Stimulated activated CD4-positive, alpha-beta T cell treated with anti-CD3 and anti-CD28 coated beads, TNF-alpha, amount 100 ng/mL, for 4 hours (primary cell): Measurements from ENCODE around the gene ACSBG1.

Source experiments
- DNase-seq, 3 experiments: peaks; one replicate each; pipeline ENCODE4 v3.0.0-alpha.2; 2020; ENCODE audit warnings: low read depth in 3 of 3

ACSBG1 gene

DNA sequence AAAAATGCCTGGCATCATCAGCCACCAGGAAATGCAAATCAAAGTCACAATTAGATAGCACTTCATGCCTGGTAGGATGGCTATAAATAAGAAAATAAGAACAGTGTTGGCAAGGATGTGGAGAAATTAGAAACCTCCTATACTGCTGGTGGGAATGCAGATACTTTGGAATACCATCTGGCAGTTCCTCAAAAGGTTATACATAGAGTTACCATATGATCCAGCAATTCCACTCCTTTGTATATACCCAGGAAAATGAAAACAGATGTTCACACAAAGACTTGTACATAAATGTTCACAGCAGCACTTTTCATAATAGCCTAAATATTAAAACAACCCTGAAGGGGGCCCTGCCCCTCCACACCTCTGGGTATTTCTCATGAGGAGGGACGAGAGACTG lies 13.7 kb downstream of the ACSBG1 start:
- no peak for DNase-seq

DNA sequence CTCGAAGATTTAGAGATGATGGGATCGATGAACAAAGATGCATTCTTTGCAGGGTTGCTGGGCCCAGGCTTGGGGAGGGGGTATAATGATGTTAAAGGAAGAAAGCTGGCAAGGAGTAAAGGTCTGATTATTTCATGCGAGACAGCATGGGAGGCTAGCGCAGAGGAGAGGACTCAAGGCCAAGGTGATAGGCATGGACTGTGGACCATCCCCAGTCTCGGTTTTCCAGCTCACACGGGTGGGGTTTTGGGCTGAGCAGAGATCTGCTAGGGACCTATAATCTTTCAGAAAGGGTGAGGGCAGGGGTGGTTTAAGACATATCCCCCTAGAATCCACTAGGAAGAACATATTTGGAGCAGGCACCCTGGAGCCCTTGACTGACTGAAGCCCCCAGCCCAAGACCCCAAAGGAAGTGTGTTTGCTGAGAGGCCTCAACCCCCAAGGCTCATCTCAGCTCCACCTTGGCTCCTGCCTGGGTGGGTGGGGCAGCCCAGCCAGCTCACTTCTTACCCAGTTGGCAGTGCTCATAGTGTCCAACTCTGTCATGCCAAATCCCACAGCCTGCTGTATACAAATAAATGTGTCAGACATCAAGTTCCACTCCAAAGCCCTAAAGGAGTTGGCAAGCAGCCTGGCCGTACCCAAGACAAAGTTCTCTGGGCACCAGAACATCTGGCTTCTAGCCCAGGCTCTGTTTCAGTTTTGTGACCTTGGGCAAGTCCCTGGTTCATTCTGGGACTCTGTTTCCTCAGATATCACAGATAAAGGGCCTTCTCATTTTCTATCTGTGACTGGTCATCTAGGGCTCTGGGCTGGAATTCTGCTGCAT lies 17.9 kb downstream of the ACSBG1 start:
- DNase-seq, result no peak

DNA sequence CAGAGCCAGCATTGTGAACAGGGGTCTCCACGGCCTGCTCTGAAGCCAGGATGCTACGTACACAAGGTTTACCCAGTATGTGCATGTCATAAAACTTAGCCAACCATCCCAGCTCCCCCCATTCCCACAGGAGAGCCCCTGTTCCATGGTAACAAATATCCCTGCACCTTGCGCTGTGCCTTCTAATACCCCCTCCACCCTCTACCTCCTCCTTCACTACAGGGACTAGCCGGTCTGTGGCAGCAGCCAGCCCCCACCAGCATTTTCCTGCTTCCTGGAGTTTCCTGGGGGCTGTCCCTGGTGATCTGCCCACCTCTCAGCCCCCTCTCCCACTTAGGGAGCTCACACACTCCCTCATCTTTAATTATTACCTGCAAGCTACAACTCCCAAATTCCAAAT lies 20.4 kb downstream of the ACSBG1 start:
- DNase-seq, result no peak

DNA sequence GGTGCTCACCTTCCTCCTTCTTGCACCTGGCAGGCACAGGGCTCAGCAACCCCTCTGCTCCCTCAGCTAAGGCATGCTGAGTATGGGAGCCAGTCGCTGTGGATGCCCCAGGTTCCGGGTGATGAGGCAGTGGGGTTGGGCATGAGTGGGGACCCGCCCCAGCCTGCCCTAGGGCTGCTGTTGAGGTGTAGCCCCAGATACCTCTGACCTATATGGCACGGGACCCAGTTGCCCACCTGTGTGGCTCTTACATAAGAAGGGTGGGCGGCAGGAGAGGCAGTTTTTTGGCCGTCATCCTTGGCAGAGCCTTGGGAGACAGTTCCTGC lies 21.0 kb downstream of the ACSBG1 start:
- no peak for DNase-seq

DNA sequence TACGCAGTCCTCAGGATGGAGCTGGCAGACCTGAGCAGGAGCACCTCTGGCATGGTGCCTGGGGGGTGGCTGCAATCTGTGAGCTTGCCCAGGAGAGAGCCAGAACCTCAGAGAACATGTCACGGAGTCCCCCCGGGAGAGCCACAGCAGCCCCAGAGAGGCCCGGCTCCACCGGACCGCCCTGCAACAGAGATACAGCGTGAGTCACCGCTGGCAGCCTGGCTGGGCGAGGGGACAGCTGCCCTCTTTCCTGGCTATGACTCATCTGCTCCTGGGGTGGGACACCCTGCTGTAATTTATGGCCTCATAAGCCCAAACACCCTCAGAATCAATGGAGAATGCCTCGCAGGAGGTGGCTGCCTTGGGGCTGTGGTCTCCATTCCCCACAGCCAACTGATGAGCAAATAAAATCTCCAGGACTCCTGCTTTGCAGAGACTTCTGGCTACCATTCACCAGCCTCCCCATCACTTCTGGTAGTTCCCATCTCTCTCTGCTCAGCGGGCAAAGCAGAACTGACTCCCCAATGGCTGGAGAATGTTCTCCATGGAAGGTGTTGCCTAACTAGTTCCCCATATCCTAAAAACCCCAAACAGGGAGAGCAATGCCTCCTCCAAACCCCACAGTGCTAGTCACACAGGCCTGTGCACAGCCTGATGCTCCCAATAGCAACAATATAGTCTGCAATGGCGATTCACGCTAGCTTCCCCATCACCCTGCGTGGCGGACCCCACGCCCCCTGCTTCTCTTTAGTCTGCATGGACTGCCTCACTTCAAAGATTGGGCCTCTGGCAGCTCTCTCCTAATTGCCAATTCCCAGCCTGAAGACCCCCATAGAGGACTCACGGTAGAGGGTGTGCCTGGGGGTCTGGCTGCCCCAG lies 21.6 kb downstream of the ACSBG1 start:
- no peak for DNase-seq

DNA sequence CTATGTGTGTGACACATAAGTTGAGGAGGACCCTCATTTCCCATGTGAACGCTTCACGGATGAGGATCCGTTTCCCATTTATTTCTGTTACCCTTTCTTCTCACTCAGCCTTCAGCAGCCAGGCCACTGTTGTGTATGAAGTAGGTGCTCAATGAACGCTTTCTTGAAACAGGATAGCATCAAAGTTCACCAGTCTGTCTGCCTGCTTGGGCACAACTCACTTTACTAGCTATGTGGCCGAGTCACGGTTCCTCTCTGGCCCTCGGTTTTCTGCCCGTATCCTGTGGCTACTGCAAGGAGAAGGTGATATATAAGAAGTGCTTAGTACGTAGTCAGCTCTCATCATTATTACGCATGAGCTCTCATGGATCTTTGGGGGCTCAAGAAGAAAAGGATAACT lies 22.4 kb downstream of the ACSBG1 start:
- no peak for DNase-seq

DNA sequence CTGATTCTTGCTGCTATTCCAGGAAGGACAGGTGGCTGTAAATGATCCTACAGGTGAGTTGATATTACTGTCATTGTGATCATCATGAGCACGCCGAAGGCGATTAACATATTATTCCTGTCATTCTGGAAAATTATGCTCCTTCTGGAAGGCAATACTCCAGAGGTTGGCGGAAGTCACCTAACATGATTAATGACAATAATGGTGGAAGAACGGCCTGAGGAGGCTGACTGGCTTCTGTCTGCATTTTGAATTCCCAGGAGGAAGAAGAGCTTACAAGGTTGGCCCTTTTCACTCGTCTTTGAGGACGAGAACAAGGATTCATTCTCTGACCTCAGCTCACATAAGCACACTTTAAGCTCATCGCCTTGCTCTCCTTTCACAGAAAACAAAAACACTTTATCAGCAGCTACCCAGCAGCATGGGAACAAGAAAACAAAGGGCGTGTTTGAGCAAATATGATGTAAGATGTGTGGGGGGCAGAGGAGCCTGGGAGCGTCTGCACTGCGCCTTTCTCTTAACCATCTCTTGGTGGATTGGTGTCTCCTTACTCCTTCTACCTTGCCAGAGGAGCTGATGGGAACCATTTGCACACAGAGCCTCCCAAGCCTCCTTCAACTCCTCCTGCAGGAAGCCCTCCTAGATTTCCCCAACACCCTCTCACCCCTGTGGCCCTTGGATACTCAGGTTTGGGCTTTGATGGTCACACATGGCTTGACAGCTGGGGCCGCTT lies 23.0 kb downstream of the ACSBG1 start:
- DNase-seq, result no peak

DNA sequence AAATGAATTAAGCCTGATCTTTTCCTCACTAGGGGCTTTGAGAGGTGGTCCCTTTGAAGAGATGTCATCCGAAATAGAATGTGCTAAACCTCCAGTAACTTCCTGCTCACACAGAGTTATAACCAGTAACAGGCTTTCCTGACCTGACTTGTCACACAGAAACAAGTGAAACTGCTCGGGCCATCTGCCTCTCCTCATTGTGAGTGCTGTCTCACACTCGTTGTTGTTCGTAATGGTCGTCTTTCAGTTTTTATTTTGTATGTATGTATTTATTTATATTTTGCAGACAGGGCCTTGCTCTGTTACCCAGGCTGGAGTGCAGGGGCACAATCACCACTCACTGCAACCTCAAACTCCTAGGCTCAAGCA lies 24.0 kb downstream of the ACSBG1 start:
- no peak for DNase-seq

DNA sequence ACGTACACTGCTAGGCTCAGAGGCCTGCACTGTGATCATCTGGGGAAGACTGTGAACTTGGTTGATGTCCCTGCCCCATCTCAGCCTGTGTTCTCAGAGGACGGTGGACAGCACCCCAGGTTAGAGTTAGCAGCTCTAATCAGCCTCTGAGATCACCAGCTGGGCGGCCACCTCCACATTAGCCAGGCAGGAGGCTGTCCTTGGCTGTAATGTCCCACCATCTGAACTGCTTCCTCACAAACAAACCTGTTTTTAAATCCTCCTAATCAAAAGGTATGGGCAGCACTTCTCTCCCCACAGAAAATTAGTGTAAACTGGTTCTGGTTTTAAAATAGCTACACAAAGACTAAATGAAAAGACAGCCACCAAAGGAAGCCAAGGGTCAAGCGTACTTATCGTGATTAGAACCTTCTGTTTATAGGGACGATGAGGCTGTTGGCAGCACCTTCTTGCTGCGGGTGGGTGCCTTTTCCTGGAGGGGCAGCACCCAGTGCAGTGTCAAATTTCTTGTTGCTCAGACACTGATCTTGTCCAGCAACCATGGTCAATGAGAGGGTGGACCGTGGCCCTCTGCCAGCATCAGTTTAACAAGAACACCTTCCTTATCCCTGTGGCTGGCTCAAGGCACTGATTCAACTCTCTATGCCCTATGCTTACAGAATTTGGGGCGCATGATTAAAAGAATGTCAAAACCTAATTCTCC lies 24.6 kb downstream of the ACSBG1 start:
- DNase-seq, result no peak

DNA sequence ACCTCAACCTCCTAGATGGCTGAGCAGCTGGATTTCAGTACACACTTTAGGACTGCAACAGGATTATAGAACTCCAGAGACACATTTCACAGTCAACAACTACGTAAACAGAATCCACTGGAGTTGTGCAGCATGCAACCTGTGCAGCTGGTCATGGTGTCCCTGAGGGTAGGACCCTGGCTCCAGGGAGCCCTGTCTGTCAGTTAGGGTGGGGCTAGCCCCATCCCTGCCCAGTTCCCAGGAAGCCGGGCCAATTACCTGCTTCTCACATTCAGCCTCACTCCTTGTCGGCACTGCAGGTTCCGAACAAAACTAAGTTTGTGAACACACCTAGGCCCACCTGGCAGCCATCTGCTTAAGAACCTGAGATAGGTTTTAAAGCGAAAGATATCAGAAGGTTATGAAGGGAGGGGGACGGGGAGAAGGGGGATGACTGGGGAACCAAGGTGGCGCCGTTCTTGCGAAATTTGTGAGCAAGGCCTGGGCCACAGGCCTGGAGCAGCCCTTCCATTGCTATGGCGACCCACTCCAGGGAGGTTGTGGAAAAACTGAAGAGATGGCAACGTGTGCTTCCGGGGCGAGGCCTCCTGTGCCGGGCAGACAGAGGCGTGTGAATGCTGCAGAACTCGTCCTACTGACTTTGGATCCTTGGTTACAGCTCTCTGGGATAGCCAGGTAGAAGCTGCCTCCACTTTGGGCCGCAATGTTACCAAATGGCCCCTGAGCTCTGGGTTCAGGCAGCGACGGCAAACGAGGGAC lies 25.3 kb downstream of the ACSBG1 start:
- no peak for DNase-seq

DNA sequence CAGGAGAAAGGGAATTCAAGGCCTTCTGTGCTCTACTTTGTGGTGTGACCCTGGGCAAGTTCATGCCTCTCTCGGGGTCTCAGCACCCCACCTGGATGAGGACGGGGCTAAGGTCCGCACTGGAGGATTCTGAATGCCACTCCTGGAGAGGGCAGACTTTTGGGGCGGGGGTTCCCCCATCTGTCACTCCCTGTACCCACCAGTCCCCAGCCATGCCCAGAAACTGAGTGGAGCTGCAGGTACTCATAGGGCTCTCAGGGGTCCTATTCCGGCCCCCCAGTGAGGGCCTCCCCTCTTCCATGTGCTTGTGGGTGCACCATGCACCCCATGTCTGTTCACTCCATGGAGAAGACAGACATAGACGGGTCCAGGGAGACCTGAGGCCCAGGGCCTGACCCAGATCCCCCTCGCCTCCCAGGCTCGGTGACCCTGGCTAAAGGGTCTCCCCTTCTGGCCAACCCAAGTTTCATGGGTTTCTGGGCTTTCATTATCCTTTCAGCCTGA lies 26.0 kb downstream of the ACSBG1 start:
- no peak for DNase-seq

DNA sequence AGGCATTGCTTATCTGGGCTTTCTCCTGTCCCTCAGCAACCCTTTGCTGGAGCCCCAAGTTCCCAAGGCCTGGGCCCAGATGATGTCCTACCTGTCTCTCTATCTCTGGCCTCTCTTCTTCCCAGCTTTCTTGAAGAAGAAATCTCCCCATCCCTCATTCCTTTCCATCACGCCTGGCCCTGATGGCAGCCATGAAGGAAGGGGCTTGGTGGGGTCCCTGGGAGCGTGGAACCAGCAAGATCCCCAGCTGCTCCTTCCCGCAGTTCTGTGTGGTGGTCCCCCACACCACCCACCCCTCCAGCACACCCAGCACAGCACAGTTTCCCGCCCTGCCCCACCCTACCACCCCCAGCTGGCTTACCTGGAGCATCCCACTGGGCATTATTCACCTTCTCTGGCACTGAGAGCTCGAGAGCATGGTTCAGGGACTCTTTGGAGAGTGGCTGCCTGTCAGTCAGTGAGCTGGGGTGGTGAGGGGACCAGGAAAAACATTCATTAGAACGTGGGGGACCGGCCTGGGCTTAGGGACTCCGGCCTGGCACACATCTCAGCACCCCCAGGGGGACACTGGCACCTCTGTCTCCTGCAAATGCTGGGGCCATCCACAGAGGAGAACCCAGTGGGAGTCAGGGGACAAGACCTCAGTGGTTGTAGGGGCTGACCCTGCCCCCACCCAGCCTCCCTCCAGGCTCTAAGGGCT lies 26.6 kb downstream of the ACSBG1 start:
- no peak for DNase-seq

DNA sequence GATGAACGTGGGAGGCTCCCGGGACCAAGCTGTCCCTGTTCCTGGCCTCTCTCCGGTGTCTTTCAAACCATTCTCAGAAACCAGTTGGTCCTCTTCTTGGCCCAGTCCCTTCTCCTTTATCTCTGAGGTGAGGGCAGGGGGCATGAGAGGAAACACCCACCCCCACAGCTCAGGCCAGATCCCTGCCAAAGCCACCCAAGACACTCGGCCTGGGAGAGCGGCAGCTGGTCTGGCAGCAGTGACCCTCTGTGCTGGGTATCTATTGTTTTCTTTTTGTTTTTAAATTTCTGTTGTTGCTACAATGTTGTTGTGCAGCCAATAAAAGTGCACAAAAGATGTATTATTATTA lies 27.3 kb downstream of the ACSBG1 start:
- no peak for DNase-seq

DNA sequence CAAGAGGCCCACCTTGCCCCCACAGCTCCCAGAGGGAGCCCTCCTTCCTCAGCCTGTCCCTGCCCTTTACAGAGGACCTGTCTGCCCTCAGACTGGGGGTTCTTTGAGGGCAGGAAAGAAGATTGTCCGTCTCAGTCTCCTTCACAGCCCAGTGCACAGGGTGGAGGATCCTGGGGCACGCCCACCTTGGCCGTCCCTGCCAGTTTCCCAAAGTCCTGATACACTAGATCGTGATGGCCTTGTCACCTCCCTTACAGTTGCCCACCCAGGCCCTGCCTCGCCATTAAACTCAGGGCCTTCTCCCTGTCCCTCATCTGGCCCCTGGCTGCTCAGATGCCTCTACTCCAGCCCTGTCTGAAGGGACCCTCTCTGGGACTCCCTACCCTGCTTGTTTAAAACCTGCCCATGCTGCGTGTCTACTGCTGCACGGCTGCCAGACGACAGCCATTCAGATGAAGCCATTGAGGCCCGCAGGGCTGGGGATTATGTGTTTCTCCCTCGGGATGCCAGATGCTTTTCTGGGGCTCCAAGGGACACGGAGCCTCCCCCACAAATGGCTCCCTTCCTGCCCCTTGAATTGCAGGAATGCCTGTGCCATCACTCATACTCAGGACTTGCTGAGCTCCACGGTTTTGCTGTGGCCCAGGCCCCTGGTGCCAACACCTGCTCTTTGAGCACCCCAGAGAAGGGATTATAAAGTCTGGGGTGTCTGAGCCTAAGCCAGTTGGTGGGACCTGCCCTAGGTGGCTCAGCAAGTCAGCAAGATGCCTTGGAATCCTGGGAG lies 27.8 kb downstream of the ACSBG1 start:
- DNase-seq, result no peak

DNA sequence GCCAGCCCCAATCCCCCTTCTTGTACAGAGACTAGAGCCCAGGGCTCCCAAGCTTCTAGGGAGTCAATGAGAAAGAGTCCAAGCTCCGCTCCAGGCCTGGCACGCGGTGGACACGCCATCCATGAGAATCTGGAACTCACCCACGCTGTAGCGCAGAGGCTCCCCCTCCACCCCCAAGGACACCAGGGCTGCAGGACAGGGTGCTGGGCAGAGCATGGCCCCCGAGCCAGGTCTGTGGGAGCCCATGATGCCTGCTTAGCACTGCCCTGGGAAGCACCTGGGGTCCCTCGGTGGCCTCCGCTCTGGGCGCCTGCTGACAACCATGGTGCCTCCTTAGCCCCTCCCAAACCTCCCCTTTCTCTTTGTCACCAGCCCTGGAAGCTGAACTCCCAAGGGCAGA lies 28.5 kb downstream of the ACSBG1 start:
- no peak for DNase-seq

DNA sequence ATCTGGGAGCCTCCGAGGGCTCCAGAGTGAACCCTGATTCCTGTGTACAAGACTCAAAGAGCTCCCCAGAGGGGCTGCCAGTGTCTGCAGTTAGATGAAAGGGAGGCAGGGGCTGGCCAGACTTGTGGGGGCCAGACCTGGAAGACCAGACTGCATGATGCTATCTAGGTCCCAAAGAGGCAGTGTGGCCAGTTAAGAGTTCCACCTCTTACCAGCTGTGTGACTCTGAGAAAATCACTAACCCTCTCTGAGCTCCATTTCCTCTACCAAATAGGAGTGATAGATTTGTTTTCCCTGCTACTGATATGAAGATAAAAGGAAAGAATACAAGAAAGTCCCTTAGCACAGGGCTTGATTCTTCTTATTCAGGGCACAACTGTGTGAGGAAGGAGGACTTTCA lies 29.0 kb downstream of the ACSBG1 start:
- no peak for DNase-seq

DNA sequence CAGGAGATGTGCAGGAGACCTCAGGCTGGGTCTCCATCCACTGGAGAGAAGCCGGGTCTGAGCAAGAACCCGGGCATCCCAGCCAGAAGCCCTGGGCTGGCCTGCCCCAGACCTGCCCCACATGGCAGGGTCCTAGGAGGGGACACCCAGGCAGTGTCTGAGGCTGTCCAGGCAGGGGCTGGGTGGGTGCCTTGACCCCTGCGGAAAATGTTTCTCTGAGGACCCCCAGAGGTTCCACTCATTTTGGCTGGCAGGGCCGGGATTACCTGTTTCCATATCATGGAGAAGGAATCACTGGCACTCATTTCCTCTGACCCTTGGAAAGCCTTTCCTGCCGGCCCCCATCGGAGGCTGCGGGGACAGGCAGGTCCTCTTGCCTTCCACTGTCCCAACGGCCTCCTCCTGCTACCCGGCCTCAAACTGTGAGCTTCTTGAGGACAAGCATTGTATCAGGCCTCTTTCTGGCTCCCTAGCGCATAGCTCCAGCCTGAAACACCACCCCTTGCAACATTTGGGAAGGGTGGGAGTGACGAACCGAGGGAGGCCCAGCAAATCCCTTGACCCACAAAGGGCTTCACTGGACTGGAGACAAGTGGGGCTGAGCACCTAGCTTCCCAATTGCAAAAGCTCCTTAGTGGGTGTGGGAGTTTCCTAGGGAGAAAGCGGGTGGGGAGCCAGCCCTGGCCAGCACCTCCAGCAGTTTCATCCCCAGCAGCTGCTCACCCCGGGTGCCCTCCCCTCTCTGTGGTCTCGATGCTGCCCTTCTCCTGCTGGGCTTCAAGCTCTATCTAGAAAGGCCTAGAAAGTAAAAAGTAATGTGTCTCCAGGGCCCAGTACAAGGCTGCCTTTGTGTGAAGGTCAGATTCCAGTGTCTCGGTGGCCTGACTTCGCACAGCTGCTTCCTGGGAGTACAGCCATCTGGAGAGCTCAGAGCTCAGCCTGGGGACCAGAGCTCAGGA lies 29.7 kb downstream of the ACSBG1 start:
- DNase-seq, result no peak
